K562 (cell line): ENCODE data around the gene PYGB. TPM values are rescaled to one million over a fixed set of nuclear protein-coding genes. Genes with fewer than 3 reads are reported as not detected.
A peak's percentile ranks its signal among the peaks of the same experiment; 100 is the strongest.

Source experiments
- CCNT2 ChIP-seq: IDR thresholded peaks from 2 replicates; pipeline ENCODE4 v1.6.1; 2011; ENCODE audit warnings: borderline replicate concordance, low read depth, mild to moderate bottlenecking, moderate library complexity, mixed read lengths, low read length; ENCODE audit not compliant: insufficient read length; ENCODE audit errors: extremely low read depth
- CEBPB ChIP-seq: fragments of 450-650 bp; IDR thresholded peaks from 2 replicates; pipeline ENCODE4 v1.6.1; 2016; ENCODE audit warnings: missing genetic modification characterization, missing compliant biosample characterization
- DDX20 ChIP-seq: fragments of 450-650 bp; IDR thresholded peaks from 2 replicates; pipeline ENCODE4 v1.6.1; 2016; ENCODE audit warnings: missing genetic modification characterization, low read depth, mild to moderate bottlenecking, missing compliant biosample characterization, moderate library complexity
- EGR1 ChIP-seq: fragments of 450-650 bp; conservative IDR thresholded peaks from 2 replicates; pipeline ENCODE4 v1.6.1; 2017; ENCODE audit warnings: mild to moderate bottlenecking
- ETV1 ChIP-seq: fragments of 450-650 bp; conservative IDR thresholded peaks from 2 replicates; pipeline ENCODE4 v1.6.1; 2016; ENCODE audit warnings: missing genetic modification characterization, control low read depth, low read depth, missing compliant biosample characterization
- GABPB1 ChIP-seq: sonication (generic); formaldehyde crosslinking; IDR thresholded peaks from 2 replicates; pipeline ENCODE4 v1.8.0; 2022; ENCODE audit warnings: mild to moderate bottlenecking, missing genetic modification reagents
- GATA2 ChIP-seq: sonication (generic); formaldehyde crosslinking; IDR thresholded peaks from 2 replicates; pipeline ENCODE4 v1.4.0; 2020; ENCODE audit warnings: mild to moderate bottlenecking, missing genetic modification reagents
- HDAC2 ChIP-seq: fragments of 450-650 bp; IDR thresholded peaks from 2 replicates; pipeline ENCODE4 v1.6.1; 2016; ENCODE audit warnings: mild to moderate bottlenecking
- ILK ChIP-seq: fragments of 450-650 bp; IDR thresholded peaks from 2 replicates; pipeline ENCODE4 v1.6.1; 2016; ENCODE audit warnings: missing genetic modification characterization, low read depth, mild to moderate bottlenecking, missing compliant biosample characterization, moderate library complexity, borderline replicate concordance
- MNT ChIP-seq, 2 experiments: fragments of 450-650 bp; conservative IDR thresholded peaks; 2 replicates each; pipeline ENCODE4 v1.6.1; 2017; ENCODE audit warnings: mild to moderate bottlenecking in 2 of 2, moderate library complexity in 2 of 2
- MYNN ChIP-seq, 2 experiments: sonication (generic); formaldehyde crosslinking in 1 of 2; IDR thresholded peaks; 2 replicates each; pipeline versions ENCODE4 v1.5.0 to v1.6.1; 2016 to 2020; ENCODE audit warnings: antibody characterized with exemption in 1 of 2, missing genetic modification reagents in 1 of 2
- NUFIP1 ChIP-seq: fragments of 450-650 bp; IDR thresholded peaks from 2 replicates; pipeline ENCODE4 v1.6.1; 2018; ENCODE audit not compliant: partially characterized antibody
- RBFOX2 ChIP-seq: fragments of 200-400 bp; formaldehyde crosslinking; IDR thresholded peaks from 2 replicates; pipeline ENCODE4 v1.6.1; 2017; ENCODE audit warnings: low read depth, mild to moderate bottlenecking, low read length, moderate library complexity
- RBM25 ChIP-seq: fragments of 200-400 bp; formaldehyde crosslinking; IDR thresholded peaks from 2 replicates; pipeline ENCODE4 v1.6.1; 2018; ENCODE audit warnings: low read length, low read depth, moderate library complexity; ENCODE audit not compliant: severe bottlenecking
- RREB1 ChIP-seq: fragments of 250-450 bp; sonication (Bioruptor Pico); IDR thresholded peaks from 2 replicates; pipeline ENCODE4 v1.4.0; 2020
- SLC30A9 ChIP-seq: fragments of 250-450 bp; sonication (Bioruptor Pico); IDR thresholded peaks from 2 replicates; pipeline ENCODE4 v1.8.0; 2022; ENCODE audit warnings: mild to moderate bottlenecking, moderate library complexity
- TFAM ChIP-seq: fragments of 250-450 bp; sonication (Bioruptor Pico); conservative IDR thresholded peaks from 2 replicates; pipeline ENCODE4 v1.5.0; 2021; ENCODE audit warnings: mild to moderate bottlenecking, moderate library complexity
- ZNF24 ChIP-seq: fragments of 450-650 bp; IDR thresholded peaks from 2 replicates; pipeline ENCODE4 v1.6.1; 2016
- ZNF740 ChIP-seq, 3 experiments: fragments of 200-800 bp in 1 of 3; sonication (Bioruptor generic) in 1 of 3; sonication (generic) in 1 of 3; formaldehyde crosslinking in 1 of 3; IDR thresholded peaks; 2 replicates each; pipeline versions ENCODE4 v1.6.1 to v1.8.0; 2016 to 2022; ENCODE audit warnings: mild to moderate bottlenecking in 2 of 3, missing compliant biosample characterization in 2 of 3, missing genetic modification characterization in 2 of 3, missing genetic modification reagents in 1 of 3
- polyA plus RNA-seq, 8 experiments: library from polyadenylated mRNA; depleted of rRNA in 4 of 8; stranded (reverse) in 5 of 8; unstranded in 3 of 8; fragments of >200 nt; fragmentation: Nextera tagmentation in 2 of 8; fragmentation: Illumina TruSeq in 1 of 8; extraction: Ambion mirVana in 2 of 8; extraction: Trizol in 1 of 8; gene quantifications; 2 replicates each; pipeline versions ENCODE4 v1.2.1 to v1.2.3, GENCODE V29; 2011 to 2014; ENCODE audit warnings: inconsistent platforms in 1 of 8, missing spikeins in 1 of 8
- total RNA-seq, 7 experiments: library from RNA; depleted of rRNA in 6 of 7; stranded (reverse); fragments of >200 nt in 6 of 7; fragmentation: Illumina TruSeq in 2 of 7; extraction: Trizol in 2 of 7; gene quantifications; 2 replicates each; pipeline versions ENCODE4 v1.2.1 to v1.2.3, GENCODE V29; 2011 to 2021; ENCODE audit warnings: low replicate concordance in 1 of 7

The PYGB gene
- total and polyA plus RNA-seq, 9 of the 15 experiments (the other 6 are each of a cell fraction or from before 2014, with no cell fraction given): 0.34 to 18.0 (median 9.8) TPM

- peak; percentile 78; the same call in 1 of the 2 replicates for TF ChIP-seq HDAC2
- 0 out of 2 replicates have a peak, but pooled peaks have one; percentile 34 for TF ChIP-seq GABPB1 (CRISPR knock-in tag)
- peak; percentile 82 for TF ChIP-seq RBM25
- TF ChIP-seq CEBPB (tag): peak; percentile 79
- 0 out of 2 replicates have a peak, but pooled peaks have one; percentile 22 for TF ChIP-seq ZNF24
- peak; percentile 74 for TF ChIP-seq ETV1 (tag)
- no peak for TF ChIP-seq GATA2
- no peak for TF ChIP-seq DDX20 (tag)
- no peak for TF ChIP-seq NUFIP1
- peak; percentile 76 for TF ChIP-seq RBFOX2
- no peak for TF ChIP-seq ZNF740 (CRISPR knock-in tag; IDR thresholded peaks at IDR 0.05)
- no peak for TF ChIP-seq ZNF740 (tag; IDR thresholded peaks at IDR 0.05)
- TF ChIP-seq CCNT2: peak; percentile 17
- TF ChIP-seq TFAM (CRISPR knock-in tag): no peak
- peak; percentile 42; the same call in 1 of the 2 replicates for TF ChIP-seq MYNN (IDR thresholded peaks at IDR 0.05)
- TF ChIP-seq MYNN (CRISPR knock-in tag; IDR thresholded peaks at IDR 0.05): no peak
- TF ChIP-seq MNT (conservative IDR thresholded peaks at IDR 0.05): peak in 1 of 2 experiments; percentile 40; a peak in 1 of 4 replicates
- TF ChIP-seq ILK (tag): no peak
- peak; percentile 53 for TF ChIP-seq EGR1
- TF ChIP-seq SLC30A9 (CRISPR knock-in tag): no peak
- TF ChIP-seq RREB1 (CRISPR knock-in tag): no peak
These were observed 10.1 kb upstream of the PYGB start (continued) for GRCh38 chr20:25237610-25238318.
